Kidney epithelial cell (primary cell): ENCODE data around the gene PTPRT. TPM values are rescaled to one million over a fixed set of nuclear protein-coding genes. Genes with fewer than 3 reads are reported as not detected.

Source experiments
- DNase-seq: peaks from one replicate; pipeline ENCODE4 v3.0.0-alpha.2; 2010; ENCODE audit warnings: low read depth
- H3K27me3 ChIP-seq: 2 replicates; pipeline ENCODE4 v1.6.0; 2011; ENCODE audit warnings: low read length; ENCODE audit not compliant: control insufficient read depth, insufficient read depth
- H3K36me3 ChIP-seq: 2 replicates; pipeline ENCODE4 v1.5.1; 2011; ENCODE audit warnings: low read length; ENCODE audit not compliant: control insufficient read depth, insufficient read depth
- H3K4me3 ChIP-seq: 2 replicates; pipeline ENCODE4 v1.5.1; 2011; ENCODE audit warnings: low read depth, mild to moderate bottlenecking, control low read depth, low read length
- CTCF ChIP-seq: IDR thresholded peaks from 2 replicates; pipeline ENCODE4 v1.5.1; 2011; ENCODE audit warnings: mild to moderate bottlenecking, moderate library complexity, low read length, control low read depth, inconsistent platforms; ENCODE audit not compliant: insufficient read depth, poor library complexity, severe bottlenecking
- total RNA-seq: library from RNA; depleted of rRNA; stranded (reverse); fragments of >200 nt; gene quantifications from 2 replicates; pipeline ENCODE4 v1.2.3, GENCODE V29; 2015

Gene PTPRT
- total RNA-seq, 1 donor from 2014 or later, result 0.25 TPM

GRCh38 chr20:42074944-42075343 lies 1114.8 kb downstream of the PTPRT start:
- Histone ChIP-seq H3K36me3 (no peaks in the 10 kb centered on the region), H3K4me3 (no peak overlapping the region), H3K27me3 (no peaks in the 10 kb centered on the region)
- DNase-seq, result no peak
- TF ChIP-seq CTCF, result no peak

GRCh38 chr20:42067596-42067995 lies 1122.1 kb downstream of the PTPRT start:
- TF ChIP-seq CTCF, result no peak
- no peaks in the 10 kb centered on the region for H3K27me3 ChIP-seq
- H3K4me3 ChIP-seq, result no peak overlapping the region
- H3K36me3 ChIP-seq, result no peaks in the 10 kb centered on the region
- DNase-seq, result no peak

GRCh38 chr20:42067174-42067573 lies 1122.5 kb downstream of the PTPRT start:
- Histone ChIP-seq H3K36me3 (no peaks in the 10 kb centered on the region), H3K27me3 (no peaks in the 10 kb centered on the region), H3K4me3 (no peak overlapping the region)
- no peak for DNase-seq
- TF ChIP-seq CTCF, result no peak

- DNase-seq, result no peak
- Histone ChIP-seq H3K4me3 (no peak overlapping the region), H3K27me3 (no peaks in the 10 kb centered on the region), H3K36me3 (no peaks in the 10 kb centered on the region)
- no peak for TF ChIP-seq CTCF
Observed at GRCh38 chr20:42063141-42063540, 1126.6 kb downstream of the PTPRT start.

- TF ChIP-seq CTCF, result no peak
- Histone ChIP-seq H3K4me3 (no peak overlapping the region), H3K36me3 (no peaks in the 10 kb centered on the region), H3K27me3 (no peaks in the 10 kb centered on the region)
- no peak for DNase-seq
Observed at GRCh38 chr20:42053350-42053749, 1136.4 kb downstream of the PTPRT start.

GRCh38 chr20:42051921-42052320 lies 1137.8 kb downstream of the PTPRT start:
- TF ChIP-seq CTCF, result no peak
- no peak for DNase-seq
- H3K36me3 ChIP-seq, result no peaks in the 10 kb centered on the region
- H3K27me3 ChIP-seq, result no peaks in the 10 kb centered on the region
- no peak overlapping the region for H3K4me3 ChIP-seq
